NCI-H1694 treated with DMSO at 0.1 percent for 48 hours (cell line): ENCODE results near the gene RNF214.
"Not testable (repeated sequence)": the region's sequence is repeated elsewhere in the genome, so short reads cannot be mapped to it uniquely, and the experiment has no call there.

ENCODE experiments used
- DNase-seq: peaks from one replicate; lab custom pipeline; 2025; lab: John Stamatoyannopoulos, UW

The RNF214 gene

DNA sequence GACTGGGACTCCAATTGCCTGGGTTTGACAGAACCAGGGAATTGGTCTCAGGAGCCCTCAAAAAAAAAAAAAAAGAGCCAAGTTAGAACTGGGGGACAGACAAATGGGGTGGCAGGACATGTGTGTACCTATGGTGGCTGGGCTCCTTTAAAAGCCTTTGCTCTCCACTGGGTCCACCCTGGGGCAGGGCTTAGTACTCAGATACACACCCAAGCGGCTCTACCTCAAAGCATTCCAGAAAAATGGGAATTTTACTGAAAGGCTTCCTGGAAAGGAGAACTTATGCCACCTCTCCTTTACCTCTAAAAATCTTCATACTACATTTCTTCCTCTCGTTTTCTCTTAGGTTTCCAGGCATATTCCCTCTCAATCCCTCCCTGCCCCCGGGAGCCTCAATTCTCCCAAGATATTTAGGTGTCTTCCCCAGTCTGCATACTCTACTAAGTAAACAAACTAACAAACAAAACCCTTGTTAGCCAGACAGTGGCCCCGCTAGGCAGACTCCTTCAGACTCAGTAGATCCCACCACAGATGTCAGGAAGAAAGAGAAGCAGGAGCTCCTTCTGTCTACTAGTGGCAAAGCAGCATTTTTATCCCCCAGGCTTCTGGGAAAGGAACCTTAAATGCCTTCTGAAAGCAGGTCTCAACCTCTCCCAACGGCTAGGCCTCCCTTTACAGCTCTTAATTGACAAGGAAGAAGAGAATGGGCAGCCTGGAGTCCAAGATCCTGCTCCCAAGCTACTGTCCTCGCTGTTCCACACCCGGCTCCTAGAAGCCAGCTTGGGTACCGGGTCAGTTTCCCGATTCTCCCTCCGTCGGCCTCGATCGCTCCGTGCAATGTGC is 1.3 kb upstream of the RNF214 start:
- no peak for DNase-seq

DNA sequence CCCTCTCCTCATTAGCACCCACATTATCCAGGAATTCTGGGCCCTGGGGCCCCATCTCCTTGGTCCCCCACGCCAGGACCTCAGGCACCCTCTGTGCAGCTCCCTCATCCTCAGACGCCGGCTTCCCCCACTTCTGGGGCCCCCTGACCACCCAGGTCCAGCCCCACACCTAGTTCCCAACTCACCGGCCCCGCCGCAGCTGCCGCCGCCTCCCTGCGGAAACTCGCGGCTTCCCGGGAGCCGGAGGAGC is 704 bp upstream of the RNF214 start, which contains the start of gene PCSK7:
TSS of gene PCSK7 (minus strand) at position 232 of the 250 bp plus-strand sequence. CDS start 2,229 bp downstream, outside the sequence.
- DNase-seq, result no peak

DNA sequence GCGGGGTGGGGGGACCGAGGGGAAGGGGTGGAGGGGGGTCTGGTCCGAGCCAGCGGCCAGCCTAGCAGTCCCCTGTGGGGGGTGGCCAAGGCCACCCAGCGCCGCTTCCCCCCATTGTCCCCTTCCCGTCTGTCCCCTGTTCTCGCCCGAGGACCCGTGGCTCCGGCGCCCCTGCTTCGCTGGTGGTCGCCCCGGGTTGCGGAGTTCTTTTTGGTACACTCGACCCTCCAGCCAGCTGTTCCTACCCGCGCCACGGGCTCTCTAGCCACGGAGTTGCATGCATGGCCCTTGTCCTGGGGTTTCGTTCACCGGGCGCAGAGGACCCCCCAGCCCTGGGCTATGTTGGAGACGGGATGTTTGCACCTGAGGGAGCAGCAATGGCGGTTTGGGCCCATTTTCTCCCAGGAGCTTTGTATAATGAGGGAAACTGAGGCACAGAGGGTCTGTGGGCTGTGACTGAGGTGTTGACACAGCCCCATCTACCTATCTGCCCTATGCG is 489 bp downstream of the RNF214 start:
- DNase-seq, result no peak

DNA sequence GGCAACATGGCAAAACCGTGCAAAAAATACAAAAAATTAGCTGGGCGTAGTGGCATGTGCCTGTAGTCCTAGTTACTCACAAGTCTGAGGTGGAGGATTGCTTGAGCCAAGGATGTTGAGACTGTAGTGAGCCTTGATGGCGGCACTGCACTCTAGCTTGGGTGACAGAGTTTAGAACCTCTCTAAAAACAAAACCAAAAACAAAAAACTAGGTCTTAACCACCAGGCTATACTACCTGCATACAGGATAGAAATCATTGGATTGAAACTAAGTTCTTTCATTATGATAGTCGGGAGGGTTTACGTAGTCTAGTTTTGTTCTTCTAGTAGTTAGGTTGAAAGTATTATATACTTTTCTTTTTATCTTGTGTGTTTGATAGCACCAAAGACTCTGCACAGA is 5.8 kb downstream of the RNF214 start:
- DNase-seq, result no peak

DNA sequence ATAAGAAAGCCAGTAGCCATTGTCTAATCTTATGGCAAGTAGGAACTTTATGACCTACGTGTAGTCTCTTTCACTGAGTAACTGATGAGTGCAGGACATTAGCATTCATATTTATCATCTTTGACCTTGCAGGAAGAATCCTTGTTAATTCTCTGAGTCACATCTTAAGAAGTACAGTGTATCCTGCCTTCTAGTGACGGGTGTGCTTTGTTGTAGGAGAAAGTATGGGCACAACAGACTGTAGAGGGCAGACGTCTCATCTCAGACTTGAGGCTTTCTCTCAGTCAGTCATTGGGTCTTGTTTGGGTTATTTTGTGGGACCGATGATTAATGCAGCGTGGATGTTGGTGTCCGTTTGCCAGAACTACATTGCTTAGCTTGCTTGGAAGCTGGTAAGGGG is 6.8 kb downstream of the RNF214 start:
- no peak for DNase-seq

DNA sequence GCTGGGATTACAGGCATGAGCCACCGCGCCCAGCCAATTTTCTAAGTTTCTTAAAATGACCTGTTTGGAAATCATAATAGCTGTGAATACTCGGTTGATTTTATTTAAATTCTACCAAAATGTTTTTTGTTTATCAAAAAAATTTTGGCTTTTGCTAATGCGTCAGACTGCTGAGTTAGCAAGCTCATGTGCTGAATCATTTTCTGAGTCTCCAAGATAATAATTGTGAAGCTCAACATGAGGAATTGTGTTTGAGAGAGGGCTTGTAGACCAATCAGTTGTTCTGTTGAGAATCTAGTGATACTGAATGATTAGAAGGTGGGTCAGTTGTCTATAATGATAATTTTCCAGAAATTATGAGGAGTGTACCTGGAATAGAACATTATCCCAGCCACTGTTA is 15.9 kb downstream of the RNF214 start:
- no peak for DNase-seq

DNA sequence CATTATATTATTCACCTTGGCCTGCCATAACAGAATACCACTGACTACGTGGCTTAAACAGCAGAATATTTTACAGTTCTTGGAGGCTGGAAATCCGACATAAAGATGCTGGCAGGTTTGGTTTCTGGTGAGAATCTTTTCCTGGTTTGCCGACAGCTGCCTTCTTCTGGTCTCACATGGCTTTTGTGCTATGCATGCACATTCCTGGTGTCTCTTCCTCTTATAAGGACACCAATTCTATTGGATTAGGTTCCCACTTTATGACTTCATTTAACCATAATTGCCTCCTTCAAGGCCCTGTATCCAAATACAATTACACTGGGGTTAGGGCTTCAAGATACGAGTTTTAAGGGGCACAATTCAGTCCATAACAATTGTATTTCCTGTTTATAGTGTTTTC is 17.1 kb downstream of the RNF214 start:
- DNase-seq, result no peak

DNA sequence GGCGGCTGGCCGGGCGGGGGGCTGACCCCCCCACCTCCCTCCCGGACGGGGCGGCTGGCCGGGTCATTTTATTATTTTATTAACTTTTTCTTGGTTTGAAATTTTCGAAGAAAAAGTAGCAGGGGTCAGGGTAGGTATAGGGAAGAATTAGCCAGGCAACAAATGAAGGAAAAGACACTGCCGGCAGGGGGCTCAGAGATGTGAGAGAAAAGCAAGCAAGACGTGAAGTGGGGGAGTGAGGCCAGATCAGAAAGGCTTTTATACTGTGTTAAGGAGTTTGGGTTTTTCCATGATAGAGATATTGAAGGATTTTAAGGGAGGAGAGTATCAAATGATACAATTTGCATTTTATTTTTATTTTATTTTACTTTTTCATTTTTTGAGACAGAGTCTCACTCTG is 19.0 kb downstream of the RNF214 start:
- DNase-seq, result no peak

DNA sequence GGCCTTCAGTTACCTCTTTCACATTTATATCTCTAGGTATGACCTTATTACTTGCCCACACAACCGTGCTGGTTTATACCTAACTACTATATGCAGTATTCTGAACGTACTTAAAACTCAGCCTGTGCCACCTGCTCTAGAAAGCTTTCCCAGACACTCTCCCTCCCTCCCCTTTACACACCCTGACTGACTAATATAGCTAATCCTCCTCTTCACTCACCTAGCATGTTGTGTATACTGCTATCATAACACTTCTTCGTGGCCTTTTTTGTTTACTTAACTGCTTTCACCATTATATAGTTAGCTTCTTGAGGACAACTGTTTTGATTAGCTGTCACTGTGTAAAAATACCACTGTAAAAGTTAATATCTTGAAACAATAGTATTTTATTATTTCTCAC is 23.5 kb downstream of the RNF214 start:
- DNase-seq, result no peak

DNA sequence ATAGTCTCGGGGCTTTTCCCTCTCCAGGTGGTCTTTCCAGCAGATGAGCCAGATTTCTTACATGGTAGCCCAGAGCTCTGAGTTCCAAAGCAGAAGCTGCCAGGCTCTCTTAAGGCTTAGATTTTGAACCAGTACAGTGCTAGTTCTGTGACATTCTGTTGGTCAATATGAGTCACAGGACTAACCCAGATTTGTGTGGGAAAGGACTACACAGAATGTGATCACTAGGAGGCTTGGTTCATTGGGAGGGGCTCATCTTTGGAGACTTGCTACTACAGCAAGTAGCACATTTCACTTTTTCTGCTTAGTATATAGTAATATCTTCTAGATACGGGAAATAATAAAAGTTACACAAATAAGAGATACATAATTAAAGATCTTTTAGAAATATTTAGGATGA is 24.1 kb downstream of the RNF214 start:
- no peak for DNase-seq

DNA sequence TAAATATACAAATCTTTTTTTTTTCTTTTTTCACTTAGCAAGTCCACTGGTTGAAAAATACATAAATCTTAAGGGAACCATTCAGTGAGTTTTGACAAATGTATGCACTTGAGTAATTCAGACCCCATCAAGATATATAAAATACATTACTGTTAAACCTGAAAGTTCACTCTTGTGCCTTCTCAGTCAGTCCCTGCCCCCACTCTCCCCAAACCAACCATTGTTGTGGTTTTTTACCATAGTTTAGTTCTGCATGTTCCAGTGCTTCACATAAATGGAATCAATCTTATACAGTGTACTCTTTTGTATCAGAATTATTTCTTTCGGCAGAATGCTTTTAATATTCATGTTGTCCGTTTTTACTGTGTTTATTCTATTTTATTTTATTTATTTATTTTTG is 26.1 kb downstream of the RNF214 start:
- no peak for DNase-seq

DNA sequence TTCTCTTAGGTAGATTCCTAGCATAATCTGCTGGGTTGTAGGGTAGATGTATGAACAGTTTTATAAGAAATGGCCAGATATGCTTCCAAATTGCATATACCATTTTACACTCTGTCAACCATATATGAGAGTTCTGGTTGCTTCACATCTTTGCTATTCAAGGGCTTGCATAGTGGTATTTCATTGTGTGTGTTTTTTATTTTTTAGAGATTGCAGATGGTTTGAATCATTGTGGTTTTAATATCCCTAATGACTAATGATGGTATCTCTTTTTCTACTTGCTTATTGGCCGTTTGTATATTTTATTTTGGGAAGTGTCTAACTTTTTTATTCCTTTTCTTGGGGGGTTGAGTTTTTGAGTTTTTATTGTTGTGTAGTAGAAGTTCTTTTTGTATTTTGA is 26.9 kb downstream of the RNF214 start:
- no peak for DNase-seq

DNA sequence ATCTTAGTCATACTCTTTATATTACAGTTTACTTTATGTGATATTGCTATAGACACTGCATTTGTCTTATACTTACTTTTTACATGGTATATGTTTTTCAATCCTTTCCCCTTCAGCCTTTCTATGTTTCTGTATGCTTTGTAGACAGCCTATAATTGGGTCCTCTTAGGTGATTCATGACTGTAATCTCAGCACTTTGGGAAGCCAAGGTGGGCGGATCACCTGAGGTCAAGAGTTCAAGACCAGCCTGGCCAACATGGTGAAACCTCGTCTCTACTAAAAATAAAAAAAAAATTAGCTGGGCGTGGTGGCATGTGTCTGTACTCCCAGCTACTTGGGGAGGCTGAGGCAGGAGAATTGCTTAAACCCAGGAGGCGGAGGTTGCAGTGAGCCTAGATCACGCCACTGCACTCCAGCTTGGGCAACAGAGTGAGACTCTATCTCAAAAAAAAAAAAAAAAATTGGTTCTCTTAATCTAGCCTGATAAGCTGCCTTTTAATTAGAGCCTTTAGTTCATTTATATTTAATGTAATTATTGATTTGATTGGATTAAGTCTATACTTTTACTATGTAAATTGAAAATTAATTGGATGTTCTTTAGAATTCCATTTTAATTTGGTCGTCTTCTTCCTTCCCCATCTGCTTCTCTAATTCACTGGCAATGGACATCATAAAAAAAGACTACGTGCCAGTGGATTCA is 32.3 kb downstream of the RNF214 start:
- DNase-seq, result not testable (repeated sequence)

DNA sequence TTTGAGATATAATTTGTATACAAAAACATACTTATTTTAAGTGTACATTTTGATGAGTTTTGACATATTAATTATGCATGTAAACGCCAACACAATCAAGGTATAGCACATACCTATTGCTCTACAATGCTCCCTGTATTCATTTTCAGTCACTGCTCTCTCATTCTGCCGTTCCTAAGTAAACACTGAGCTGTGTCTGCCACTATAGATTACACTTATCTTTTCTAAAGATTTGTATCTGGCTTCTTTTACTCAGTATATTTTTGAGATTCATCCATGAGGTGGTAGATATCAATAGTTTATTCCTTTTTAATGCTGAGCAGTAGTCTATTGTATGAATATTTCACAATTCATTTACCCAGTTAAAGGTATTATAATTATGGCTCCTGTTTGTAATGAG is 33.3 kb downstream of the RNF214 start:
- no peak for DNase-seq

DNA sequence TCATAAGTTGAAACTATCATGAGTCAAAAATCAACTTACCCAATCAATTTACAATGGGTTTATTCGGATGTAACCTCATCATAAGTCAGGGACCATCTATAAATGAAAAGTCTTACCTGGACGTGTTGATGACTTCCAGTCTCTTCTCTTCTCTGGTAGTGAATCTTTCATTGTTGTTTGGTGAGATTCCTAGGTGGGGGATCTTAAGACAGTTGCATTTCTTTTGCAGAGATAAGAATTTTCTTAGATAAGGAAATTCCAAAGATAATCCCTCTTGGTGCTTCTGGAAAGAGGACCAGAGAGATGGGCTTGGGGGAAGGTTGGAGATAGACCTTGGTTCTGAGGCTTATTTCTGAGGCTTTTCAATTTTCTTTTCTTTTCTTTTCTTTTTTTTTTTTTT is 37.4 kb downstream of the RNF214 start:
- DNase-seq, result no peak

DNA sequence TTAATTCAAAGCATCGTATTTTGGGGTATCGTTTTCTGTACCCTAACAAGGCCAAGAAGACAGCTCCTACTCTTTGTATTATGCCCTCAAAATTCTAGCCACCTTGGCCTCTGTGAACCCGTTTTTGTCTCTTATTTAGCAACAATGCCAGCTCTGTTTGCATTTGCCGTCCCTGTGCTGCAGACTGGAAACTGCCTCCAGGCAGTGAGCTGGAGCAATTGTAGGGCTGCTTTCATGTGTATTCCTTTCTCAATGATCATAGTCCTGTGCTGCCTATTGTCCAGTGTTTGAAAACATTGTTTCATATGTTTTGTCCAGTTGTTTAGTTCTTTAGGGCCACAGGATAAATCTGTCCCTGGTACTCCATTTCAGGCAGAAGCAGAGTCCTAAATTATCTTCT is 38.7 kb downstream of the RNF214 start:
- no peak for DNase-seq

DNA sequence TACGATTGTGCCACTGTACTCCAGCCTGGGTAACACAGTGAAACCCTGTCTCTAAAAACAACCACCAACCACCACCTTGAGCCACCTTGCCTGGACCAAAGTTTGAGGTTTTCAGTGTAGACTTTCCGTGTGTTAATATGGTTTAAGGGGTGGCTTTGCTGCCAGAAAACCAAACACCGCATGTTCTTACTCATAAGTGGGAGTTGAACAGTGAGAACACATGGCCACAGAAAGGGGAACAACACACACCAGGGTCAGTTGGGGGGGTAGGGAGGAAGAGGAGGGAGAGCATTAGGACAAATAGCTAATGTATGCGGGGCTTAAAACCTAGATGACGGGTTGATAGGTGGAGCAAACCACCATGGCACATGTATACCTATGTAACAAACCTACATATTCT is 39.7 kb downstream of the RNF214 start:
- DNase-seq, result not testable (repeated sequence)

DNA sequence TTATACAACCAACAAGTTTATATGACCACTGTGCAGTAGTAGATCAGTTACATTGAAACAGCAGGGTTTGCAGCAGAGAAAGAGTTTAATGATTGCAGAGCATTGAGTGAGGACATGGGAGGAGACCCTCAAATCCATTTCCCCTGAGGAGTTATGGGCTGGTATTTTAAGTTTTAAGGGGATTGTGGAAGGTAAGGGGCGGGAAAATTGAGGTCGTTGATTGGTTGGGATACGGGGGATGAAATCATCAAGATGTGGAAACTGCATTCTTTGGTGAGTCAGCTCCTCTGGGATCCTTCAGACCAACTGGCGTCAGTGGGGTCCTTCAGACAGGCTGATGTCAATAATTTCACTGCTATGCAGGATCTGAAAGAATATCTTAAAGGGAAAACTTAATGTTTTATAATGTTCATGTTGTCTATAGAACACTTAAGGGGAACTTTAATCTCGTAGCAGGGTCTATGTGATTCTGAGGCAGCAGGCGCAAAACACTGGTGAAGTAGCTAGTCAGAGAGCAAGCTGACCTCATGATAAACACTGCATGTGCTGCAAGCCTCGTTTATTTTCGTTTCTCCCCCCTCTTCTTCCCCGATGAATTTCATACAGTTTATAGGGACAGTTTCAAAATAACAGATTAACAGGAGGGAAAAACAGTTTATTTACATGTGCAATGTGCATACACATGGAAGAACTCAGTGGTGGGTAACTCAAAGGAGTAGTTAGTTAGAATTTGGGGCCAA is 41.2 kb downstream of the RNF214 start:
- no peak for DNase-seq

DNA sequence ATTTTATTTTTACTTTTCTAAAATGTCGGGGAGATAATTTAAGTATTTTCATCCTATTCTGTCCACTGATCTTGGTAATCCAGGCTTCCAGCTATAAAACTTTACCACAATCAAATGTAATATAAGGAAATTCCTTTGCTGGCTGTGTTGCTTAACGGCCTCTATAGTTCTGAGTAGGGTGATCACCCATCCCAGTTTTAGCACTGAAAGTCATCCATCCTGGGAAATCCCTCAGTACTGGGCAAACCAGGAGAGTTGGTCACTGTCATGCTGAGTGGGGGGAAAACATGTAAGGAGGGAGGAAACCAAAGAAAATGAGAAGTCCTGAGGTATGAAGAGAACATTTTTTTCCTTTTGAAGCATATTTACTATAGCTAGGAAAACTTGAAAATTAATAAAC is 45.9 kb downstream of the RNF214 start:
- no peak for DNase-seq

DNA sequence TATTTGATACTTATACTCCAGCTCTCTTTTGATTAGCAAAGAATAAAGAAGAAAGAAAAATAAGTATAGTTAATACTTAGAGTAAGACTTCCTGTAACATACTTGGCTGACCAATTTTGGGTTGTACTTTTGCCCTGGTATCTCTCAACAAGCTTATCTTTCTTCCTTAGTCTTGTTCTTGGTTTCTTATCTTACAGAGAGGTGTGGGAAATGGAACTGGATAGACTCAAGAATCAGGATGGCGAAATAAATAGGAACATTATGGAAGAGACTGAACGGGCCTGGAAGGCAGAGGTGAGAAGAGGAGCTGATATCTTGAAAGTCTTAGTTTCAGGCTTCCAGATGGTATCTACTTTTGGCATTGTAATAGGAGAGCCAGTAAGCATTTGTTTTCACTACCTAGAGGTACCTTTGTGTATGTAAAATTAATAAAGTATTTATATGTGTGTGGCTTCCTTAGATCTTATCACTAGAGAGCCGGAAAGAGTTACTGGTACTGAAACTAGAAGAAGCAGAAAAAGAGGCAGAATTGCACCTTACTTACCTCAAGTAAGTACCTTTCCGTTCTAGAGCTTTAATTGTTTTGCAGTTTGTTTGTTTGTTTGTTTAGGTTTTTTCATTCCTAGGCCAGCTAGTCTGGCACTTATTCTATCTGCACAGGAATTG is 47.4 kb downstream of the RNF214 start:
- no peak for DNase-seq

DNA sequence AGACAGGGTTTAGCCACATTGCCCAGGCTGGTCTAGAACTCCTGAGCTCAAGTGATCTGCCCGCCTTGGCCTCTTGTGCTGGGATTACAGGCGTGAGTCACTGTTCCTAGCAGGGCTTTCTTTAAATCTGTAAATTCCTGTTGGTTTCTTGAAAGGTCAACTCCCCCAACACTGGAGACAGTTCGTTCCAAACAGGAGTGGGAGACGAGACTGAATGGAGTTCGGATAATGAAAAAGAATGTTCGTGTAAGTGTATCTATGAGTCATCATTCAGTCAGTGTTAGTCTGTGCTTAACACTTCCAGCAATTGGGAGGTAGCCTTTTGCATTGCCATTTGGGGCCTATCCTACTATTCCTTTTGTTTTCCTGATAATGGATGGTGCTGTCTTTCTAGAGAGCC is 48.7 kb downstream of the RNF214 start:
- DNase-seq, result no peak

DNA sequence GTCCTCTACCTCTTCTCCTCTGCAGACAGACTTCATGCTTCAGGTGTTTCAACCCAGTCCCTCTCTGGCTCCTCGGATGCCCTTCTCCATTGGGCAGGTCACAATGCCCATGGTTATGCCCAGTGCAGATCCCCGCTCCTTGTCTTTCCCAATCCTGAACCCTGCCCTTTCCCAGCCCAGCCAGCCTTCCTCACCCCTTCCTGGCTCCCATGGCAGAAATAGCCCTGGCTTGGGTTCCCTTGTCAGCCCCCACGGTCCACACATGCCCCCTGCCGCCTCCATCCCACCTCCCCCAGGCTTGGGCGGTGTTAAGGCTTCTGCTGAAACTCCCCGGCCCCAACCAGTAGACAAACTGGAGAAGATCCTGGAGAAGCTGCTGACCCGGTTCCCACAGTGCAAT is 49.4 kb downstream of the RNF214 start:
- no peak for DNase-seq
